HG03045 (cell line): ENCODE measurements around the gene DHX58.

Experiments
- ATAC-seq: cut with Tn5 transposase; IDR thresholded peaks from one replicate; pipeline ENCODE4 v1.9.1; 2021; ENCODE audit warnings: mild to moderate bottlenecking, moderate library complexity; ENCODE audit not compliant: unreplicated experiment

The DHX58 gene

GRCh38 chr17:42056635-42057034 is 55.9 kb downstream of the DHX58 start:
- ATAC-seq: no peak

- ATAC-seq: no peak
Observed at GRCh38 chr17:42055496-42055895, 57.0 kb downstream of the DHX58 start.

DNA sequence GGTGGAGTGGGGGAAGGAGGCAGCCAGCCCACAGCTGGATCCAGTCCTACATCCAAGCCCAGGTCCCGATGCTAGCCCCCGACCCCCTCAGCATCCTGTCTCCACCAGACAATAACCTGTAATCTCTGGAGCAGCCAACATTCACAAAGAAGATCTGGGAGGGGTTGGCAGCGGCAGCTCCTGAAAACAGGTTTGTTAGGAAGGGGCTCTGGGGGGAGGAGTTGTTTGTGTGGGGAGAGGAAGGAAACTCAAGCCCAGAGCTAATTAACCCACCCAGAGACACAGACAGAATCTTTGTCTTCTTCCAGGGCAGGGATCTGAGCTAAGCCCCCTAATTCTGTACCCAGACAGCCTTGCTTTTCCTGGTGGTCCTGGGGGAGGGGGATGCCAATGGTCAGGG is 57.5 kb downstream of the DHX58 start:
- no peak for ATAC-seq

- no peak for ATAC-seq
Observed at GRCh38 chr17:42053731-42054500, 58.6 kb downstream of the DHX58 start.

DNA sequence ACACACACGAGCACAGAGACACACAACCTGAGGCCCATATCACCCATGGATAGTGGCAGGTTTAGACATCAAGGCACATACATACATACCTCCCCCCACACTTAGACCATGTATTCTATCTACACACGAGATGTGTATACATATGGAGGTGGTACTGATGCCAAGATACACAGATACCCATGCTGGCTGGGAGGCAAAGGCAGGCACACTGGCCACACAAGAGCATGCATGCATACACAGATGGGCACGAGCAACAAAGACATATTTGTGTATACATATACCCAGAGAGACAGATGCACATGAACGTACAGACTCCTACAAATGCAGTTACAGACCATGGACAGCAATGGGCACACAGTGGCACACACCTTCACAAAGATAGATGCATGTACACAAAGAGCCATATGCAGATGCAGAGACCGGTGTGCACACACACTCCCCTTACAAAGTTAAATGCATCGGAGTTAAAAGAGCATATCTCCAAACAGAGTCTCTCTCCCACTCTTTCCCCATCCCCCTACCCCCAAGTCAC is 60.1 kb downstream of the DHX58 start:
- no peak for ATAC-seq

GRCh38 chr17:42051645-42052044 is 60.9 kb downstream of the DHX58 start:
- no peak for ATAC-seq
